ENCODE data around the gene EPSTI1.

Gene EPSTI1

DNA sequence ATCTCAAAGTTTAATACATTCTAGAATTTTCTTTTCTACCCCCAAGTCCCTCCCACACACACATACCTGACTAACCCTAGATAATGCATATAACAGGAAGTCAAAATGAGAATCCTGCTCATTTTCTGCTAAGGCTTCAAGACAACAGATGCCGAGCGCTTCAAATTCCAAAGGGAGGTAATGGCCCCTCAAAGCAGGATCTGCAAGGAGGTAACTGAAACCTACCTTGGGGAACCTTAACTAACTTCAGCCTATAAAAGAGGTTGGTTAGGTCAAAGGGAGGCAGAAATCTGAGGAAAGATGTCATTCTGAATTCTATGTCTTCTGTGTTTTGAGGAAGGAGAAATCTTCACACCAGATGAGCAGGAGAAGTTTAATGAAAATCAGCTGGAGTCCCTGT is 26.8 kb downstream of the EPSTI1 start:
- no peak overlapping the region for H3K4me3 ChIP-seq (ENCODE audit: low read depth, low read length)
- no peak overlapping the region for H2AFZ ChIP-seq
- no peaks in the 10 kb centered on the region for H3K27me3 ChIP-seq (ENCODE audit: control insufficient read depth, insufficient read depth, low read length)
- TF ChIP-seq, protein P1, sequence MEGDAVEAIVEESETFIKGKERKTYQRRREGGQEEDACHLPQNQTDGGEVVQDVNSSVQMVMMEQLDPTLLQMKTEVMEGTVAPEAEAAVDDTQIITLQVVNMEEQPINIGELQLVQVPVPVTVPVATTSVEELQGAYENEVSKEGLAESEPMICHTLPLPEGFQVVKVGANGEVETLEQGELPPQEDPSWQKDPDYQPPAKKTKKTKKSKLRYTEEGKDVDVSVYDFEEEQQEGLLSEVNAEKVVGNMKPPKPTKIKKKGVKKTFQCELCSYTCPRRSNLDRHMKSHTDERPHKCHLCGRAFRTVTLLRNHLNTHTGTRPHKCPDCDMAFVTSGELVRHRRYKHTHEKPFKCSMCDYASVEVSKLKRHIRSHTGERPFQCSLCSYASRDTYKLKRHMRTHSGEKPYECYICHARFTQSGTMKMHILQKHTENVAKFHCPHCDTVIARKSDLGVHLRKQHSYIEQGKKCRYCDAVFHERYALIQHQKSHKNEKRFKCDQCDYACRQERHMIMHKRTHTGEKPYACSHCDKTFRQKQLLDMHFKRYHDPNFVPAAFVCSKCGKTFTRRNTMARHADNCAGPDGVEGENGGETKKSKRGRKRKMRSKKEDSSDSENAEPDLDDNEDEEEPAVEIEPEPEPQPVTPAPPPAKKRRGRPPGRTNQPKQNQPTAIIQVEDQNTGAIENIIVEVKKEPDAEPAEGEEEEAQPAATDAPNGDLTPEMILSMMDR (IDR thresholded peaks at IDR 0.05), result no peak
- no peaks in the 10 kb centered on the region for H3K4me1 ChIP-seq
- H3K9ac ChIP-seq, result no peak overlapping the region
- no peaks in the 10 kb centered on the region for H3K79me2 ChIP-seq
- no peaks in the 10 kb centered on the region for H3K9me3 ChIP-seq (ENCODE audit: control insufficient read depth, low read length)
- no peak overlapping the region for H3K27ac ChIP-seq
- no peak overlapping the region for H3K4me2 ChIP-seq (ENCODE audit: low read length)
- no peaks in the 10 kb centered on the region for H3K36me3 ChIP-seq (ENCODE audit: control insufficient read depth, insufficient read depth, low read length)

DNA sequence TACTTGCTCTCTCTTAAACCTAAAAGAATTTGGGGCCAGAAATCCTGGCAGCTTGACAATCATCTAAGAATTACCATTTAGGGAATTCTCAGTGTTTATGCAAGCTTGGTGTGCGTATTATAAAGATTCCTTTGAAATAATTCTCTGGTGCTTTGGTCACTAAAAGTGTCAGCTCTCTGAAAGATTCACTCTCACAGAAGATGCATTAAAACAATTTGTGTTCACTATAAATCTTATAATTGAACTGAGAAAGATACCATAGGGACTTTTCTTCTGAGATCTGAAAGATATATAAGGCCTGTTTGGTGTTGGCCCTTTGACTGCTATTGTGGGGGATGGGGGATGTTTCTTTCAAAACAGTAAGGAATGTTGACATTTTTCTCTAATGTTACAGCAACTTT is 27.3 kb downstream of the EPSTI1 start:
- no peaks in the 10 kb centered on the region for H3K4me1 ChIP-seq
- no peak overlapping the region for H3K4me3 ChIP-seq (ENCODE audit: low read depth, low read length)
- no peak overlapping the region for H3K9ac ChIP-seq
- no peaks in the 10 kb centered on the region for H3K79me2 ChIP-seq
- H3K27me3 ChIP-seq (ENCODE audit: control insufficient read depth, insufficient read depth, low read length), result no peaks in the 10 kb centered on the region
- H3K27ac ChIP-seq, result no peak overlapping the region
- H3K36me3 ChIP-seq (ENCODE audit: control insufficient read depth, insufficient read depth, low read length), result no peaks in the 10 kb centered on the region
- no peak overlapping the region for H3K4me2 ChIP-seq (ENCODE audit: low read length)
- TF ChIP-seq, protein P1 (IDR thresholded peaks at IDR 0.05), result no peak
- no peaks in the 10 kb centered on the region for H3K9me3 ChIP-seq (ENCODE audit: control insufficient read depth, low read length)
- no peak overlapping the region for H2AFZ ChIP-seq

DNA sequence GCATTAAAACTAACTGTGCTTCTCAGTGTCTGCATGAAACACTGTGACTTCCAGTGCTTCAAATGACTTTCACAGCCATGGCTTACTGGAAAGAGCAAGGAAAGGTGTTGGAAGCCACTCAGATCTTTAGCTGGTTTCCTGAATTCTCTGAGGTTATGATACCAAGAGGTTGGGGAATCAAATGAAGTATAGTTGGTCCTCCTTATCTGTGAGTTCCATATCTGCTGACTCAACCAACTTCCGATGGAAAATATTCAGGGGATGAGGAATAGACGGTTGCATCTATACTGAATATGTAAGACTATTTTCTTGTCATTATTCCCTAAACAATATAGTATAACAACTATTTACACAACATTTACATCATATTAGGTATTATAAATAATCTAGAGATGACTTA is 32.4 kb downstream of the EPSTI1 start:
- no peak overlapping the region for H3K4me2 ChIP-seq (ENCODE audit: low read length)
- H3K79me2 ChIP-seq, result no peaks in the 10 kb centered on the region
- TF ChIP-seq, protein P1 (IDR thresholded peaks at IDR 0.05), result no peak
- H3K9me3 ChIP-seq (ENCODE audit: control insufficient read depth, low read length), result no peaks in the 10 kb centered on the region
- H3K27ac ChIP-seq, result no peak overlapping the region
- no peaks in the 10 kb centered on the region for H3K4me1 ChIP-seq
- no peaks in the 10 kb centered on the region for H3K27me3 ChIP-seq (ENCODE audit: control insufficient read depth, insufficient read depth, low read length)
- H3K4me3 ChIP-seq (ENCODE audit: low read depth, low read length), result no peak overlapping the region
- H2AFZ ChIP-seq, result no peak overlapping the region
- H3K36me3 ChIP-seq (ENCODE audit: control insufficient read depth, insufficient read depth, low read length), result no peaks in the 10 kb centered on the region
- H3K9ac ChIP-seq, result no peak overlapping the region

DNA sequence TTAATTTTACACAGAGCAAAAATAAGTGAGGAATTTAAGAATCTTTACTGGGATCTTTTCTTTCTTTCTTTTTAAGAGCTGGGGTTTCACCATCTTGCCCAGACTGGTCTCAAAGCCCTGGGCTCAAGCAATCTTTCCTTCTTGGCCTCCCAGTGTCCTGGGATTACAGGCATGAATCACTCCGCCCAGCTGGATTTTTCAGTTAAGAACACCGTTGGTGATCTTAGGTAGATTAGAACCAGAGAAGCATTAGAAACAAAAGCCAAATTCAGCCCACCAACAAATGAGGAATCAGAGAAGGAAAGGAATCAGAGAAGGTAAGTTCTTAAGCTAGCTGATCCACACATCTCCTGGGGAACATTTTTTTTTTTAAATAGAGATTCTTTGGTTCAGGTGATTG is 34.2 kb downstream of the EPSTI1 start:
- Histone ChIP-seq H3K4me3 (ENCODE audit: low read depth, low read length) (no peak overlapping the region), H2AFZ (no peak overlapping the region), H3K36me3 (ENCODE audit: control insufficient read depth, insufficient read depth, low read length) (no peaks in the 10 kb centered on the region), H3K4me1 (no peaks in the 10 kb centered on the region), H3K9me3 (ENCODE audit: control insufficient read depth, low read length) (no peaks in the 10 kb centered on the region), H3K27ac (no peak overlapping the region), H3K9ac (no peak overlapping the region), H3K79me2 (no peaks in the 10 kb centered on the region), H3K27me3 (ENCODE audit: control insufficient read depth, insufficient read depth, low read length) (no peaks in the 10 kb centered on the region), H3K4me2 (ENCODE audit: low read length) (no peak overlapping the region)
- TF ChIP-seq, protein P1 (IDR thresholded peaks at IDR 0.05), result no peak

DNA sequence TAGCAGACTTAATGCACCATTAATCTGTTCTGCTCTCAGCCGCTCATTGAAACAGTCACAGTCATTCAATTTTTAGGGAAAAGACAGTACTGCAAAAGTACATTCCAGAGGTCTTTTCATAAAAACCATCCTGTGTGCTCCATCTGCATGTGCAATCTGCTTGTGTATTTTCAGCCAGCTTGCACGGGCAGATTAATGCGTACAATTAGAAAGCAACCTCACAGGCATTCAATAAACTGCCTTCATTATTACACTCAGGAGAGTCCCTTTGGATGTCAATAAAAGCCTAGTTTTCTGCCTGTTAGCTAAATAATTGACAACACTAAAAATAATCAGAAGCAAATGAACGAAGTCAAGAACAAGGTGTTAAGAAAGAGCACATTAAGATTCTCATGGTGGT is 41.9 kb downstream of the EPSTI1 start:
- TF ChIP-seq, protein P1 (IDR thresholded peaks at IDR 0.05), result no peak
- no peaks in the 10 kb centered on the region for H3K79me2 ChIP-seq
- no peaks in the 10 kb centered on the region for H3K9me3 ChIP-seq (ENCODE audit: control insufficient read depth, low read length)
- no peak overlapping the region for H3K27ac ChIP-seq
- H3K27me3 ChIP-seq (ENCODE audit: control insufficient read depth, insufficient read depth, low read length), result no peaks in the 10 kb centered on the region
- H3K36me3 ChIP-seq (ENCODE audit: control insufficient read depth, insufficient read depth, low read length), result no peaks in the 10 kb centered on the region
- H2AFZ ChIP-seq, result no peak overlapping the region
- H3K4me2 ChIP-seq (ENCODE audit: low read length), result no peak overlapping the region
- no peak overlapping the region for H3K4me3 ChIP-seq (ENCODE audit: low read depth, low read length)
- no peaks in the 10 kb centered on the region for H3K4me1 ChIP-seq
- H3K9ac ChIP-seq, result no peak overlapping the region

All from parathyroid adenoma (tissue), 2 donors.